ENCODE measurements around the gene VPS52. TPM values are rescaled to one million over a fixed set of nuclear protein-coding genes. Genes with fewer than 3 reads are reported as not detected.
A peak's percentile ranks its signal among the peaks of the same experiment; 100 is the strongest.

Gene VPS52
- total and polyA plus RNA-seq, 9 of the 15 experiments (the other 6 are each of a cell fraction or from before 2014, with no cell fraction given) = 24.4 to 103 (median 40.2) TPM

DNA sequence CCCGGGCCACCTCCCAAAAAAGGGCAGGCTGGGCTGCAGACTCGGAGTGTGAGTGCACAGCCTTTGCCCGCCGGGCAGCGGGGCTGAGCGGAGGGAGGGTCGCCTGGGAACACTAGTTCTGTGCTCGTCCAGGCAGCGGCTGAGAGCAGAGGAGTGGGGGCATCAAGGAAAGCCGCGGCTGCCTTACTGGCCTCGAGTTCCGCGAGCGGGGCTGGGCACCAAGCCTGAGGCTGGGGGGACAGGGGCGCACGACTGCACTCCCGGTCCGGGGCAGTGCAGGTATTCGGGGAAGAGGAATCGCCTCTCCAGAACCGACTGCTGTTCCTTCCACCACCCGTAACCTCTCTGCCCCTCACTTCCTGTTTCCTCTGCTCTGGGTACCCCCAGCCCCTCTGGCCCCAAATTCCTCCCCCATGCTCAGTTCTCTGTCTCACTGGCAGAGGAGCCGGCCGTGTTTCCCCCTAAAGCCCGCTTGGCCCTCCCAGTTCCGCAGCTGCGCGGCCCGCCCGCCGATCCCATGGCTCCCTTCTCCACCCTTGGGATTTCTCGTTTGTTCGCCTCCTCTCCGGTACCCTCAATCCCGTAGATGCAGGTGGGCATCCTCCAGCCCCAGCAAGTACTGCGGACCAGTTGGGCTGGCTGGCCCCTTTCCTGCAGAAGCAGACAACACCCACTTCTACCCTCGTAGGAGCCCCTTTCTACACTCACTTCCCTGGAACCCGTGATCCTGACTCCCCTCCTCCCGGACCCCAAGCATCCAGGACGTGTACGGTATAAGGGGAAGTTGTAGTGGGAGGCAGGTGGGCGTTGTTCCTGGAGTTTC, 58.3 kb downstream of the VPS52 start:
- ATAC-seq = peak; percentile 7
- Histone ChIP-seq H3K9me3 (replicated peaks; ENCODE audit: control insufficient read depth, insufficient read depth, low read depth, low read length) (no peaks in the 10 kb centered on the region), H3K4me1 (replicated peaks in 1 of 2; ENCODE audit: control insufficient read depth in 2 of 2, insufficient read depth in 2 of 2, low read length in 2 of 2) (peaks cover 4 to 34% of the 10 kb centered on the region in 2 experiments; a peak in 2 of 5 replicates), H3K4me3 (no peak overlapping the region), H3K9me1 (ENCODE audit: control insufficient read depth, insufficient read depth, low read length) (no peaks in the 10 kb centered on the region), H4K20me1 (replicated peaks; ENCODE audit: control insufficient read depth, insufficient read depth, low read length) (no peaks in the 10 kb centered on the region), H2AFZ (ENCODE audit: low read depth, low read length) (no peak overlapping the region), H3K9ac (ENCODE audit: insufficient read depth in 1 of 2, low read depth in 2 of 2, low read length in 2 of 2) (peak overlapping the region in 1 of 2 experiments; percentile 69; a peak in 2 of 4 replicates), H3K4me2 (ENCODE audit: insufficient read depth, low read length) (no peak overlapping the region), H3K79me2 (ENCODE audit: control insufficient read depth, insufficient read depth, low read length) (peaks cover 7% of the 10 kb centered on the region; the same call in 2 of the 3 replicates), H3K27ac (ENCODE audit: extremely low read depth, low read depth, low read length) (no peak overlapping the region), H3K36me3 (ENCODE audit: control insufficient read depth, insufficient read depth, low read length) (peaks cover 28% of the 10 kb centered on the region; the same call in 2 of the 3 replicates), H3K27me3 (ENCODE audit: control insufficient read depth in 2 of 2, insufficient read depth in 2 of 2, low read length in 2 of 2) (peaks cover 4 to 8% of the 10 kb centered on the region in 2 experiments; a peak in 3 of 5 replicates)
- 54% methylated on average over 33 of the region's 43 CpGs for WGBS (ENCODE audit: insufficient coverage, low coverage, missing lambda C conversion rate)
- FAIRE-seq = no peak
- ChIA-PET CTCF (ENCODE audit: low intra/inter-chr PET ratio) (no interaction called here), POLR2A (interaction anchor here (0.9 to 1.2 kb wide), 3 partner anchors 20 to 35 kb away, joined by 3 to 4 read pairs (median 3); no protein-coding TSS in a partner anchor)
- intact Hi-C loops (cut with micrococcal nuclease) = no loop called here
- BruUV-seq (replicated peaks) = no TSS peak
- peak in 1 of 4 experiments; percentile 22 for DNase-seq (ENCODE audit: extremely low read depth in 1 of 4, low spot score in 3 of 4)
- in situ Hi-C loops (cut with MboI) = no loop called here
- TF ChIP-seq ZBTB34 (CRISPR knock-in tag; IDR thresholded peaks at IDR 0.05) (no peak), MYNN (IDR thresholded peaks at IDR 0.05) (0 out of 2 replicates have a peak, but pooled peaks have one; percentile 35), MYNN (CRISPR knock-in tag; IDR thresholded peaks at IDR 0.05) (no peak), XRCC3 (IDR thresholded peaks at IDR 0.05) (no peak), KLF16 (IDR thresholded peaks at IDR 0.05) (no peak), ZKSCAN1 (IDR thresholded peaks at IDR 0.05; ENCODE audit: low read depth, low read length) (no peak), RBFOX2 (IDR thresholded peaks at IDR 0.05; ENCODE audit: low read depth, low read length) (peak; percentile 55), POLR2G (IDR thresholded peaks at IDR 0.05; ENCODE audit: low read depth, low read length) (peak; percentile 77), POLR2A (conservative IDR thresholded peaks at IDR 0.05) (peak; percentile 56), CCNT2 (IDR thresholded peaks at IDR 0.05; ENCODE audit: borderline replicate concordance, extremely low read depth, insufficient read length, low read depth, low read length) (peak; percentile 39), RBM22 (IDR thresholded peaks at IDR 0.05; ENCODE audit: low read depth, low read length, poor library complexity, severe bottlenecking) (peak; percentile 74), SUPT5H (IDR thresholded peaks at IDR 0.05) (peak; percentile 44; the same call in 1 of the 2 replicates), POLR2AphosphoS5 (IDR thresholded peaks at IDR 0.05; ENCODE audit: control insufficient read depth, insufficient read depth, low read depth, low read length) (0 out of 2 replicates have a peak, but pooled peaks have one; percentile 11), ZSCAN29 (IDR thresholded peaks at IDR 0.05) (no peak), HMGN3 (IDR thresholded peaks at IDR 0.05; ENCODE audit: borderline replicate concordance, extremely low read depth, insufficient read length, low read depth, low read length) (peak; percentile 50), CREB1 (IDR thresholded peaks at IDR 0.05) (no peak), CREB1 (CRISPR knock-in tag; IDR thresholded peaks at IDR 0.05) (no peak), PRMT5 (CRISPR knock-in tag; IDR thresholded peaks at IDR 0.05) (no peak)
- TF ChIP-seq, protein P1, sequence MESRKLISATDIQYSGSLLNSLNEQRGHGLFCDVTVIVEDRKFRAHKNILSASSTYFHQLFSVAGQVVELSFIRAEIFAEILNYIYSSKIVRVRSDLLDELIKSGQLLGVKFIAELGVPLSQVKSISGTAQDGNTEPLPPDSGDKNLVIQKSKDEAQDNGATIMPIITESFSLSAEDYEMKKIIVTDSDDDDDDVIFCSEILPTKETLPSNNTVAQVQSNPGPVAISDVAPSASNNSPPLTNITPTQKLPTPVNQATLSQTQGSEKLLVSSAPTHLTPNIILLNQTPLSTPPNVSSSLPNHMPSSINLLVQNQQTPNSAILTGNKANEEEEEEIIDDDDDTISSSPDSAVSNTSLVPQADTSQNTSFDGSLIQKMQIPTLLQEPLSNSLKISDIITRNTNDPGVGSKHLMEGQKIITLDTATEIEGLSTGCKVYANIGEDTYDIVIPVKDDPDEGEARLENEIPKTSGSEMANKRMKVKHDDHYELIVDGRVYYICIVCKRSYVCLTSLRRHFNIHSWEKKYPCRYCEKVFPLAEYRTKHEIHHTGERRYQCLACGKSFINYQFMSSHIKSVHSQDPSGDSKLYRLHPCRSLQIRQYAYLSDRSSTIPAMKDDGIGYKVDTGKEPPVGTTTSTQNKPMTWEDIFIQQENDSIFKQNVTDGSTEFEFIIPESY (CRISPR knock-in tag; IDR thresholded peaks at IDR 0.05) = 0 out of 2 replicates have a peak, but pooled peaks have one; percentile 14
